Inflammatory macrophage treated with lipopolysaccharide for 4 hours (primary cell): ENCODE measurements around the gene SDCBP2.

Source experiments
- DNase-seq: peaks from one replicate; pipeline ENCODE4 v3.0.0-alpha.2; 2020

Gene SDCBP2

DNA sequence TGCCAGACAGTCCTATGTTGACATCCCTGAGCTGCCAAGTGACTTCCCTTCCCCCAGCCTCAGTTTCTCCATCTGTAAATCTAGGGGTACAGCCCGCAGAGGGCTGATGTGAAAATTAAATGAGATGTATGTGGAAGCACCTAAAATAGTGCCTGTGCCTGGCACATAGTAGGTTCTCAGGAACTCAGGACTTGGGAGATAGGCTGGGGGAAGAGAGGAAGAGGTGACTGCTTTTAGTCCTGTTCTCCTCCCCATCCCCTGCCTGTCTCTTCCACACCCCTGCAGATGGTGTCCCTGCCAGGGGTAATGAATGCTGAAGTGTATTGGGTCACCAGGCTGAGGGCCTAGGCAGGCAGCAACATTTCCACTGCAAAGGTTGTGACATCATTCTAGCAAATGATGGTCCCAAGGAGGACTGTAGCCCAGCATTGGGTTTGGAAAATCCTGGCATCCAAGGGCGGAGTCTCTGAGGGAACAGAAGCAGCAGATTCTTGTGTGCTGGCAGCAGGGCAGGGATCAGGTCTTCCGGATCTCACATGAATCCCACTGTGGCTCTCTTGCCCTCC is 61.0 kb downstream of the SDCBP2 start:
- no peak for DNase-seq

DNA sequence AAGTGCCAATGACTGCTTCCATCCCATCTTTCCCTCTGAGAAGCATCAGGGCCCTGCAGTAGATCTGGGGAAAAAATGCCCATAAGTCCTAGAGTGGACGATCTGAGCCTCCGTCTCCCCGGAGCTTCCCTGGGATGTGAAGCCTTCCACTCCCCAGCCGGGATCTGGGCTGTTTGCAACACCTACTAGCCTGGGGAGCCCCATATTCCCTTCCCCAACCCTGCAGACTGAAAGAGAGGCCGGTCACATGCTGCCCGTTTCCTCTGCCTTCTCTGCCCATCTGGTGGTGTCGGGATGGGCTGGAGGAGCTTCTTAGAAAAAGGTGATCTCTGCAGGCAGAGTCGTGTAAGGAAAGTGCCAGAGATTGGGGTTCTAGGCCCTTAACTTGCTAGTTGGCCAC is 61.8 kb downstream of the SDCBP2 start:
- DNase-seq, result no peak

DNA sequence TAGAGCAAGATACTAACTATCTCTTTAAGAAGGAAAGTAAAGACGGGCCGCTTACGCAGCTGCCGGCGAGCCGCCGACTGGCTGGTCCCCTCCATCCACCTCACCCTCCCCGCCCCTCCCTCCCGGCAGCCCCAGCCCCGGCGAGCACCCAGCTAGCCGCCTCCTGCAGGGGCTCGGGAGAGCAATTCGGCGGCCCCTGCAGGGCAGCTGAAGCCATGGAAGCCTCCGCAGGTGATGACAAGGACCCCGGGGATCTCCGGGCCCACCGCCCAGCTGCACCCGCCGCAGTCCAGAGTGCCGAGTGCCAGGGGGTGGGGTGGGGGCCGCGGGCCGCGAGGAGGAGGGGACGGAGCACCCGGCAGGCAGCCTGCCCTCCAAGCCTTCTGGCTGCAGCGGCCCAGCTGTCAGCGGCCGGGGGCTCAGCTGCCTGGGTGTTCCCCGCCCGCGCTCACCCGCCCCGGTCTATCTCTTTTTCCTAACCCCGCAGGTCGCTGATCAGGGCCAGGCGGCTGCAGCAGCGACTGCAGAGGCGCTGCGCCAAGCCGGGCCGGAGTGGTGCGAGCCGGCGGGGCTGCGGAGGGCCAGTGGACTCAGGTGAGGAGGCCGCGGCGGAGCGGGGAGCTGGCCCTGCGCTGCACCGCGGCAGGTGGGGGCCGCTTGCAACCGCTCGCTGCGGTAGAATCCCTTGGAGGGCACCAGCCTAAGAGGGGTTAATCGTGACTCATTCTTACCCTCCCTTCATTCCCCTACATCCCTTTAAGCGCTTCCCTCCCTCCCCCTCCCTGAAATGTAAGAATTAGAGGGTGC is 62.6 kb downstream of the SDCBP2 start, which contains the start of gene SNPH:
SNPH (plus strand) TSS at position 128 of the 807 bp plus-strand sequence. CDS start 29,946 bp downstream, outside the sequence.
- no peak for DNase-seq

DNA sequence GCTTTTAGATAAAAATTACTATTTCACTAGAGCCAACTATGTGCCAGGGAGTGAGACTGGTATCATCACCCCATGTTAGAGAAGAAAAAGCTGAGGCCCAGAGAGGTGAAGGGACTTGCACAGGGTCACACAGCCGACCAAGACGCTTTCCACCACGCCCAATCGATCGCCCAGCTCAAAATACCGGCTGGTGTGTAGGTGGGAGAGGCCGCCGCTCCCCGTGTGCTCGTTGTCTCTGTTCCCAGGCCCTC is 63.1 kb downstream of the SDCBP2 start:
- DNase-seq, result no peak

DNA sequence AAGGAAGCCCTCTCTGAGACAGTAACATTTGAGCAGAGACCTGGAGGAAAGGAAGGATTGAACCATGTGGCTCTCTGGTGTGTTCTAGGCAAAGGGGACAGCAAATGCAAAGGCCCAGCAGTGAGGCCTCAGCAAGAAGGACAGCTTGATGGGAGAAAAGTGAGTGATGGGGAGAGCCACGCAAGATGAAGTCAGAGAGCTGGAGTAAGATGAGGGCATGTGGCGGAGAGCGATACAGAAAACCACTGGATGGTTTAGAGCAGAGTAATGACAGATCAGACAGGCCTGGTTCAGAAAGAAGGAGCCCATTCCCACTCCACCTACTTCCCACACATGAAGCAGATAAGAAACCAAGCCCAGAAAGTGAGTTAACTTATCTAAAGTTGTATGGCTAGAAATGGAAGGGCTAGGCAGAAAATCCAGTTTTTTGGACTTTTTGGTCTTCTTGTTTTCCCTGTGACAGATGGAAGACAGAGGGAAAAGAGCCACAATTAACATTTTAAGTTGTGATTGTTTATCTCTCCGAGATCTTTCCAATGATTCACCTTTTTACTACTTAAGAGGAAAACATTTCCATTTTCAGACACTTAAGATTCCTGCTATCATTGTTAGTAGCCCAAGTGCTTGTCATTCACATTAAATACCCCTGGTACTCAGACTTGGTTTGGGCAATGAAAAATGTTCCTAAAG is 63.6 kb downstream of the SDCBP2 start:
- no peak for DNase-seq

DNA sequence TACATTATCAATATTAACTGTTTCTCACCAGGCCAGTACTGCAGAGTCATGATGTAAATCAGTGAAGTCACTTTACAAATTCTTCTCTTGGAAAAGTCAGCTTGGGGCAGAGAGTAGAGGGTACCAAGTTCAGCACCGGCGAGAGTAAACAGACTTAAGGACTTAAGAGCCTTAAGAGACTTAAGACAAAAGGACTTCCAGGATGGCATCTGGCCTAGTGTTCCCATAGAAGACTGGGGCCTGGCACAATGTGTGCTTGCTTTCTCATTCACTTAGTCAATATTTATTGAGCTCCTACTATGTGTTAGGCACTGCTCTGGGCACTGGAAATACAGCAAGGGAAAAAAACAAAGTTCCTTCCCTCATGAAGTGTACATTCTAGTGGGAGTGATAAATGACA is 64.2 kb downstream of the SDCBP2 start:
- no peak for DNase-seq

DNA sequence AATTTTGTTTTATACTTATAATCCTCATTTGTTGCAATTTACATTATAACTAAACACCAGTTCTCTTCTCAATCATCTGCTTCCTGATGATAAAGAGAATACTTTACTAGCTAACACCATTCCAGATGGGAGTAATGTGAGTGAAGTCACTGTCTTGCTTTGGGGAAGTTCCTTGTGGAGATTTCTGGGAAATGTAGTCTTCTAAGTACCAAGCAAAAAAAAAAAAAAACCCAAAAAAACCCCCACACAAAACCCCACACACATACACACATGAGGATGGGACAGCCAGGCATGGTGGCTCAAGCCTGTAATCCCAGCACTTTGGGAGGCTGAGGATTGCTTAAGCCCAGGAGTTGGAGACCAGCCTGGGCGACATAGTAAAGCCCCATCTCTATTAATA is 65.1 kb downstream of the SDCBP2 start:
- DNase-seq, result peak; percentile 11
